Measurements from ENCODE around the gene MAGED4B.
"Not testable (repeated sequence)": the region's sequence is repeated elsewhere in the genome, so short reads cannot be mapped to it uniquely, and the experiment has no call there.

DNA sequence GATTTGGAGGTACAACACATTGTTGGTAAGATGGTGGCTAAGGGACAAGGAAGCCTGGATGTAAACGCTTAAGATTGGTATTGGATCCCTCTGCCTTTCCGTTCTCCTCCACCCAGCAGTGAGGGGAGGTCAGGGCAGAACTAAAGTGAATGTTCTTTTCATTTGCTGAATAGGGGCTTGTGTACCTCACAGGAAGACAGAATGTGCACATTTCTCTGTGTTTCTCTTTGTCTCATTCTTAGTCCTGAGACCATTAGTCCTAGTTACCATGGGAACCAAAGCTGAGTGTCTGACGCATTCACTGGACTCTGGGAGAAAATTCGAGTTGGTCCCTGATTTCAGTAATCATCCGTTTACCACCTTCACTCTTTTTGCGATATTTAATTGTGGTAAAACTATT lies 26.7 kb downstream of the MAGED4B start:
- TF ChIP-seq CTCF (IDR thresholded peaks at IDR 0.05; ENCODE audit: borderline replicate concordance, extremely low read depth, low read length, poor library complexity, severe bottlenecking); EZH2 (IDR thresholded peaks at IDR 0.05; ENCODE audit: borderline replicate concordance, low read depth, low read length, severe bottlenecking): not testable (repeated sequence)
